Activated CD4-positive, alpha-beta T cell treated with anti-CD3 and anti-CD28 coated beads, Interleukin-2, amount 50 U/mL, for 4 hours (primary cell): ENCODE measurements around the gene ATP2B3.

Source experiments
- DNase-seq, 2 experiments: peaks; one replicate each; pipeline ENCODE4 v3.0.0-alpha.2; 2020

Gene ATP2B3

DNA sequence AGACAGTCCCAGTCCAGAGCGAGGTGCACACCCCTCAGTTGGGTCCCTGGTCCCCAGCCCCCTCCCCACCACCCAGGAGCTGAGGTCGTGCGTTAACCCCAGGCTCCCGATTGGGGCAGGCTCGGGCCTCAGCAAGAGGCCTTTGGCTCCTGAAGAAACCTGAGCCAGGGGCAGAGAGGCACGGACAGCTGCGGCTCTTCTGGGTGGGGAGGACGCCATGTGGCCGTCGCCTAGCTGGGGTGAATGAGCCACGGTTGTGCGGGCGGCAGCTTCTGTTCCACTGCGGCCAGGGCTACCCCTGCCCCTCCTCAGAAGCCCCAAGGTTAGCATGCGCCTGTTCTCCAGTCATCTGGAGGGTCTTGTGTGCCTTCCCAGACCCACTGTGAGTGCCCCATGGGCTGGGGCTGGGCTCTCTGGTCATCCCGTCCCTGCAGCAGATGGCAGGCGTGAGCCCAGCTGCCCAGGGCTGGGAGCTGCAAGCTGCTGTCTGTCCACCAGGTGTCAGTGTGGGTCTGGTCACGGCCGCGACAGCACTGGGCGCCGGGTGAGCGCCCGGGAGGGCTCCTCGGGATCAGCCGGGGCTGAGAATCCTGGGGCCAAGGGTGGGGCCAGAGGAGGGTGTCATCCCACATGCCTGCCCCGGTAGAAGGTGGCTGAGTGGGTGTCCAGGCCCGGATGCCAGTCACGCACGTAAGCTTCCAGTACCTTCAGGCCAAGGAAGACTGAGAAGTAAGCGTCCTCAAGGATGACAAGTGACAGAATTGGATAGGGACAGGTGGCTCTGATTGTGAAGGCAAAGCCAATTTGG lies 21.9 kb downstream of the ATP2B3 start:
- peak; percentile 42 to 46 for DNase-seq

DNA sequence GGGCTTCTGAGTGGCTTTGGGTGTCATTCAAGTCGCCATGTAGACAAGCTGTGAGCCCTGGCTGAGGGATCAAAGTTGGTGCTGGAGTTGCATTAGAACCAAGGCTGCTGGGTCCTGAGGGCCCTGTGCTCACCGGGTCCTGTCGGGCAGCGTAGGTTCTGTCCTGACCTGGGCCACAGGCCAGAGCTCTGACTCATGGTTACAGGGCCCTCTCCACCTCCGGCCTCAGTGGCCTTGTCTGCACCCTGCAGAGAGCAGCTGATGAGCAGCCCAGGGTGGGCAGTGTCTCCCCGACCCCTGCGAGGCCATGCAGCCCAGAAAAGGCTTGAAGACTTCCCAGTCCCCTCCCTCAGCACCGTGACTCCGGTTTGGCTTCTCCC lies 22.5 kb downstream of the ATP2B3 start:
- DNase-seq: no peak

DNA sequence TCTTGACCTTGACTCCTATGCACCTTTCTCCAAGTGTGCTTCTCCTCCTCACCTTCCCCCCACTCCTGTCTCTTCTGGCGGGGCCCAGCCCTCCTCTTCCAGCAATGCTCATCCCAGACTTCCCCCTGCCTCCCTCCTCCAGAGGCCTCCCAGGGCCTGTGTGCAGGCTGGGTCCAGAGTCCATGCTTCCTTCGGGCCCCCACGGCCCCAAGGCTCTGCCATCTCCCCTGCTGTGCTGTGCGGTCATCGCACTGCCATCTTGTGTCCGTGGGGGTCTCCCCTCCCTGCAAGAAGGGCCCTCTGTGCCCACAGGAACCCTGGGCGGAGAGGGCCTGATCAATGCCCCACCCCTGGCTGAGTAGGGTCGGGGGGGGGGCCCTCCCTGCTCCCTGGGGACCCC lies 27.3 kb downstream of the ATP2B3 start:
- no peak for DNase-seq

- DNase-seq: no peak
These were observed 28.9 kb downstream of the ATP2B3 start for GRCh38 chrX:153546386-153546785.

- DNase-seq: no peak
These were observed 29.8 kb downstream of the ATP2B3 start for GRCh38 chrX:153547195-153547594.

DNA sequence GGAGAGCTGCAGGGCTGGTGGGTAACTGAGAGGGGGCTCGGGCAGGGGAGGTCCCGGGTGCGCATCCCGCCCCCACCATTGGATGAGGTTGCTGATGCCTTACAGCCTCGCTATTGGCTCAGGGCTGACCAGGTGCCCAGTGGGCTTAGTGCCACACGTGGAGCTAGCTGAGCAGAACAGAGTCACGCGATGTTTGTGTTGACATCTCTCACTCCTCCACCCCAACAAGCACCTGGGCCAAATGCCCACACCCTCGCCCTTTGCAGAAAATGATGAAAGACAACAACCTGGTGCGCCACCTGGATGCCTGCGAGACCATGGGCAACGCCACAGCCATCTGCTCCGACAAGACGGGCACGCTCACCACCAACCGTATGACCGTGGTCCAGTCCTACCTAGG lies 31.8 kb downstream of the ATP2B3 start:
- DNase-seq: no peak

DNA sequence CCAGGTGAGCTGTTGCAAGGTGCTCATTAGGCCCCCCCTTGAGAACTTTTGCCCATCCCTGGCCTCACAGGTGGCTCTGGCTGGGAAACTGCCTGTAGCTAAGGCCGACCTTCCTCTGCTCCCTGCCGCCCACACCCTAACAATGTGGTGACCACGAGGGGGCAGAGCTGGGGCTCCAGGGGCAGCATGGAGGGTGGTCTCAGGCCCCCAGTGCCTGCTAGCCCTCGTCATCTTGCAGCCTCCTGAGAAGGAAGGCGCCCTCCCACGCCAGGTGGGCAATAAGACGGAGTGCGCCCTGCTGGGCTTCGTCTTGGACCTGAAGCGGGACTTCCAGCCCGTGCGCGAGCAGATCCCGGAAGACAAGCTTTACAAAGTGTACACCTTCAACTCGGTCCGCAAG lies 32.4 kb downstream of the ATP2B3 start:
- DNase-seq: no peak

GRCh38 chrX:153551135-153551534 lies 33.7 kb downstream of the ATP2B3 start:
- DNase-seq: no peak

DNA sequence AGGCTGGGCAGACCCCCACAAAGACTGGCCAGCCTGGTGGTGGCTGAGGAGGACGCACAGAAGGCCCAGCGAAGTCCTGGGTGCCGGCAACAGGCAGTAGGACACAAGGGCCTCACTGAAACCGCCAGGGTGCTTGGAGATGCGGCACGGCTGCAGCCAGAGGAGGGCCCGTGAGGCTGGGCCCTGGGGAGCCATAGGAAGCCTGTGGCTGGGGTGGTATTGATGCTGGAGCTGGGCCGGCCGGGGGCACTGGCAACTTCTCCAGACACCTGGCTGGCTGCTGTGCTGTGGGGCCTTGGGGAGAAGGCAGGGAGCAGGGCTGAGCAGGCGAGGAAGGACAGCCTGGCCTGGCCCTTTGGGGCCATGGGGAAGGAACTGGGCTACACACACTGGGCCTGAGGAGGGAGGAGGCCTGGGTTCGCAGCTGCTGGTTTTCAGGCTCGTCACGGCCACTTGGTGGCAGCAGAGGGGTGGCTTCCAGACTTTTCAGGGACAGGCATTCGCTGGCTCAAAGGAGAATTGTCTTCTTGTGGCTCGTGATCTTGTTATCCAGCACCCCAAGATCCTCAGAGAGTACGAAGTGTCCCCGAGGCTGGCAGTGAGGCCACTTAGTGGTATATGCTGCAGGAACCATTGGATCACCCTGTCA lies 37.2 kb downstream of the ATP2B3 start:
- DNase-seq: peak; percentile 56 to 59

GRCh38 chrX:153556767-153557166 lies 39.3 kb downstream of the ATP2B3 start:
- no peak for DNase-seq

GRCh38 chrX:153557618-153558355 lies 40.3 kb downstream of the ATP2B3 start:
- no peak for DNase-seq

DNA sequence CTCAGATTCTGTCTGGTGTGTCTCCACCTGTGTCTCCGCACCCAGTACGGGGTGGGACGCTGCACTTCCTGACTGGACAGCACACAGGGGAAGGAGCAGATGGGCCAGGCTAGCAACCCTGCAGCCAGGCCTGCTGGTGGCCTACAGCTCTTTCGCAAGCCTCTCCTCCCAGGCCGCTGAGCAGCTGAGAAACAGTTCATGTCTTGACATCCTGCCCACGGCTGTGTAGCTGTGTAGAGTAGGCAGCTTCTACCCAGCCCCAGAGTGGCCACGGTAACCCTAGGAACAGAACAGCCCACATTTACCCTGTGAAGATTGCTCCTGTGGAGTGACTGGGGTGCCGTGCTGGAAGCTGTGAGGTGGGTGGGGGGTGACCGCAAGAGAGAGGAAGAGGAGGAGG lies 42.6 kb downstream of the ATP2B3 start:
- DNase-seq: no peak

- no peak for DNase-seq
These were observed 43.0 kb downstream of the ATP2B3 start for GRCh38 chrX:153560466-153560865.

DNA sequence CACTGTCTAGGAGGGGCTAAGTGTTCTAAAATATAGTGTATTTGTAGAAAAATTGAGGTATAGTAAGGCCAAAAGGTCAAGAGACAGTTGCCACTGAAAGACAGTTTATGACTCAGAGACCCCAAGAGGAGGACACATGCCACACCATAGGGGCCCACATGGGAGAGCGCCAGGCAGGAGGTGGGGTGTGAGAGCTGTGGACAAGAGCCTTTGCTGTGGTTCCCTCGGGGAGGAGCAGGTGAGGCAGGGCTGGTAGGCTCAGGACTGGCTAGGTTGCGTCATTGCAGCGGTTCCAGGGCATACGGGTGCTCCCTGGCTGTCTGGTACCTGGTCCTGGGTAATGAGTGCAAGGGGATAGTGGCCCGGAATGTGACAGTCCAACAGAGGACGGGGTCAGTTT lies 43.9 kb downstream of the ATP2B3 start:
- DNase-seq: no peak

- DNase-seq: no peak
These were observed 45.1 kb downstream of the ATP2B3 start for GRCh38 chrX:153562546-153562945.

GRCh38 chrX:153564047-153564606 lies 46.7 kb downstream of the ATP2B3 start:
- DNase-seq: no peak

GRCh38 chrX:153565996-153566580 lies 48.6 kb downstream of the ATP2B3 start:
- no peak for DNase-seq

GRCh38 chrX:153568451-153569011 lies 51.1 kb downstream of the ATP2B3 start:
- DNase-seq: no peak

DNA sequence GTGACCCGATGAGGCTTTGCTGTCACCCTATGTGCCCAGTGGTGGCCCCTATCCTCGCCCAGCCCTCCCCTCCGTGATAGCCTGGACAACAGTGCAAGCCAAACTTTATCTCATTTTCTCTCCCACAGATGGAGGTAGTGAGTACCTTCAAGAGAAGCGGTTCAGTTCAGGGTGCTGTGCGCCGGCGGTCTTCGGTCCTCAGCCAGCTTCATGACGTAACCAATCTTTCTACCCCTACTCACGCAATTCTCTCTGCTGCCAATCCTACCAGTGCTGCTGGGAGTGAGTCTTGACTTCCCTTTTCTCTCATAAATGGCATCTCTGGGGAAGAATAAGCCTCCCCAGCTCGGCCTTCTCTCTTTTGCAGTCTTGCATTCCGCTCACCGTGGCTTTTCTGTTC lies 52.0 kb downstream of the ATP2B3 start:
- DNase-seq: no peak

DNA sequence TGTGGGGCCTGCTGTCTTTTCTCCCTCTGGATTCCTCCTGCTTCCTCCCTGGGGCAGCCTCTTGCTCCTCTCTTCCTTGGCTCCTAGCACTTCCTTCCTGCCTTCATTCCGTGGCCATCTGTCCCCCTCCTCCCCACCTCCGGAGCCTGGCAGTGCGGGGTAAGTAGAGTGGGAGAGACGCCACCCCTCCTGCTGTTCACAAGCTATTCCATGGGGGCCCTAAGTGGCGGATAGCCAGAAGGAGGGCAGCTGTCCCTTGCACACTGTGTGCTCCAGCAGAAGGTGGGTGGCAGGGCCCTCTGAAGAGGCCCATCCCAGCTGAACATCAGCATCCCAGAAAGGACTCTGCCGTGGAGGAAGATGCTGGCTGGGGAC lies 54.1 kb downstream of the ATP2B3 start:
- no peak for DNase-seq

DNA sequence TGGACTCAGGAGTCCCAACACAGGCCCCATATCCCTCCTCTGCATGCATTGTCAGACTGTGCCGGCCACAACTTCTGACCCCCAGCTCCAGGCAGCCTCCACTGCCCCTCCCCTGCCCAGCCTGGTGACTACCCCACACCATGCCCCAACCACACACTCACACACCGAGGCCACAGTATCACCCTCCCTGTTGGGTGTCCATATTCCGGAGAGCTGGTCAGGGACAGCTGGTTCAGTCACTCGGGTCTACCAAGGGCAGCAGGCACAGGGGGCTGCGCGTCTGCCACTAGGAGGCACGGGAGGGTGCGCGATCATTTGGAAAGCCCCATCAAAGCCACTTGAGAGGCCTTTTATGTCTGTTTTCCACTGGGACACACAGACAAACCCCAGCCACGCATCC lies 55.2 kb downstream of the ATP2B3 start:
- DNase-seq: no peak

- DNase-seq: no peak
These were observed 56.5 kb downstream of the ATP2B3 start for GRCh38 chrX:153573984-153574383.
